NCI-H1694 treated with DMSO at 0.1 percent for 48 hours (cell line): ENCODE data around the gene FCMR.
"Not testable (repeated sequence)": the region's sequence is repeated elsewhere in the genome, so short reads cannot be mapped to it uniquely, and the experiment has no call there.

Experiments
- DNase-seq: peaks from one replicate; lab custom pipeline; 2025; lab: John Stamatoyannopoulos, UW

The FCMR gene

GRCh38 chr1:206949641-206950040 is 27.9 kb upstream of the FCMR start:
- no peak for DNase-seq

GRCh38 chr1:206949208-206949607 is 27.5 kb upstream of the FCMR start:
- no peak for DNase-seq

- no peak for DNase-seq
Observed at GRCh38 chr1:206947255-206947654, 25.5 kb upstream of the FCMR start.

GRCh38 chr1:206946261-206946660 is 24.5 kb upstream of the FCMR start, which contains the start of gene PIGR:
Gene PIGR (minus strand): TSS chr1:206946466. CDS start chr1:206940531, 5,935 bp downstream.
- no peak for DNase-seq

- no peak for DNase-seq
Observed at GRCh38 chr1:206945779-206946178, 24.0 kb upstream of the FCMR start.

- DNase-seq, result no peak
Observed at GRCh38 chr1:206944703-206945102, 23.0 kb upstream of the FCMR start.

- no peak for DNase-seq
Observed at GRCh38 chr1:206941766-206942418, 20.2 kb upstream of the FCMR start.

GRCh38 chr1:206940588-206940936 is 18.8 kb upstream of the FCMR start:
- DNase-seq, result no peak

GRCh38 chr1:206939841-206940587 is 18.3 kb upstream of the FCMR start:
- DNase-seq, result no peak

- no peak for DNase-seq
Observed at GRCh38 chr1:206939131-206939530, 17.4 kb upstream of the FCMR start.

- DNase-seq, result no peak
Observed at GRCh38 chr1:206937425-206937824, 15.7 kb upstream of the FCMR start.

GRCh38 chr1:206935491-206936067 is 13.8 kb upstream of the FCMR start:
- DNase-seq, result no peak

GRCh38 chr1:206933333-206933945 is 11.7 kb upstream of the FCMR start:
- DNase-seq, result no peak

GRCh38 chr1:206932177-206932576 is 10.4 kb upstream of the FCMR start:
- no peak for DNase-seq

- no peak for DNase-seq
Observed at GRCh38 chr1:206931709-206932108, 10.0 kb upstream of the FCMR start.

- DNase-seq, result no peak
Observed at GRCh38 chr1:206930210-206930798, 8.6 kb upstream of the FCMR start.

GRCh38 chr1:206929524-206929923 is 7.8 kb upstream of the FCMR start:
- DNase-seq, result no peak

- DNase-seq, result no peak
Observed at GRCh38 chr1:206926286-206926685, 4.5 kb upstream of the FCMR start.

- DNase-seq, result no peak
Observed at GRCh38 chr1:206925106-206925736, 3.5 kb upstream of the FCMR start.

- no peak for DNase-seq
Observed at GRCh38 chr1:206924592-206925105, 2.9 kb upstream of the FCMR start.

GRCh38 chr1:206923961-206924557 is 2.3 kb upstream of the FCMR start:
- DNase-seq, result not testable (repeated sequence)
